ENCODE data around the gene HSPB8.

Gene HSPB8, protein sequence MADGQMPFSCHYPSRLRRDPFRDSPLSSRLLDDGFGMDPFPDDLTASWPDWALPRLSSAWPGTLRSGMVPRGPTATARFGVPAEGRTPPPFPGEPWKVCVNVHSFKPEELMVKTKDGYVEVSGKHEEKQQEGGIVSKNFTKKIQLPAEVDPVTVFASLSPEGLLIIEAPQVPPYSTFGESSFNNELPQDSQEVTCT

GRCh38 chr12:119178544-119179334 lies at the start of gene HSPB8:
Gene HSPB8, plus strand, starts transcription at chr12:119178931. Its CDS starts 382 bp downstream, at chr12:119179313.
- no peak for DNase-seq (ENCODE audit: low read depth, low spot score)
- H3K27ac ChIP-seq: peak within 1 kb of the TSS; percentile 39

- no peak overlapping the region for H3K27ac ChIP-seq
- no peak for DNase-seq (ENCODE audit: low read depth, low spot score)
Observed at GRCh38 chr12:119129827-119130434, 48.8 kb upstream of the HSPB8 start.

DNA sequence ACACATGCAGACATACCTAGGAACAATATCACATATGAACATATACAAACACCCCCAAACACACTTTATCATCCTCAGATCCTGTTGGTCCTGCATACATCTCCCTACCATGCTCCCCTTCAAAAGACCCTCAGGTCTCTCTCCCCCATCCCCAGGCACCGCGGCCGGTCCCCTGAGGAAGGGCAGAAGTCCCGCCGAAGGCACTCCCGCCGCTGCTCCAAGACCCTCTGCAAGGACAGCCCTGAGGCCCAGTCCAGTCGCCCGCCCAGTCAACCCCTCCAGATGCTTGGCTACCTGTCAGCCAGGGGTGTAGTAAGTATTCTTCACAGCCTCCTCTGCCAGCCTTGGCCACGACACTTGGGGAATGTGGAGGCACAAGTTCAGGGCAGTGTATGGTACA lies 48.2 kb upstream of the HSPB8 start:
- DNase-seq (ENCODE audit: low read depth, low spot score): no peak
- no peak overlapping the region for H3K27ac ChIP-seq

GRCh38 chr12:119134284-119135072 lies 44.3 kb upstream of the HSPB8 start:
- no peak overlapping the region for H3K27ac ChIP-seq

DNA sequence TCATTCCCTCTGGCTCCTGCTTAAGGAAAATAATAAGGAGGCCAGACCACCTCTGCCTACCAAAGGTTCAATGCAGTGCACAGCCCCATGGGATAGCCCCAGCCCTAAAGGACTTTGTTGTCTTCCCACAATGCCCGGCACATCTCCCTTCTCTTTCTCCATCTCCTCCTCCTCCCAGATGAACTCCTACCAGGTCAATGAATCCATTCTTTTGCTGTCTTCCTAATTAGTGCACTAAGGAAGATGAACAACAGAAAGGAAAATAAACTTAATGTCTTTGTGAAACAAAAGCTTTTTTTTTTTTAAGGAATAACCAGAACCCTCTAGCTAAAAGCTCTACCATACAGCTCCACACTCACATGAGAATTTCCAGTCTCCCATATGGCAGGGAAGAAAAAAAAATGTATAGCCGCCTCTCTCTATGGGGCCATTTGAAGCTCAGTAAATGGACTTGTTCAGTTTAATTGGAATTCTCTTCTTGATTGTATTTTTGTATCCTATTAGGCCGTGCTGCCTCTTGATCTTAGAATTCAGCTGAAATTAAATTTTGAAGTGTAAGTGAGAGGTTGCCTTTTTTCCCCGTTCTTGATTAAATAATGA lies 41.8 kb upstream of the HSPB8 start:
- H3K27ac ChIP-seq: no peak overlapping the region
- no peak for DNase-seq (ENCODE audit: low read depth, low spot score)

More at GRCh38 chr12:119134284-119135072, 44.3 kb upstream of the HSPB8 start:
- DNase-seq (ENCODE audit: low read depth, low spot score): no peak

DNA sequence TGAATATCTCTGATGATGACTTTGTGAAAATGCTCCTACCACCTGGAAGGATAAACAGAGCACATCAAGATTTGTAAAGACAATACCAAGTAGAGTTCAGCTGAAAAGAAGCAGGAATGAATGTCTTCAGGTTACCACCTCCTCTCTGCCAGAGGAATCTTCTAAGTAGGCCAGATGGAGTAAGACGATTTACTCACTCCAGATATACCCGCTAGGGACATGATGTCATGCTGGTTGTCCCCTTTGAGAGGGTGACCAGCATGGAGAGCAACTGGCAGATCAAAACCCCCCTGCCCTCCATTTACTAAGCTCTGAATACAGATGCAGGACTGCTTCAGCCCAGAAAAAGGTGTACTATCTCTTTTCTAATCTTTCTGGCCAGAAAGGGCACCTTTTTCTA lies 39.3 kb upstream of the HSPB8 start:
- no peak for DNase-seq (ENCODE audit: low read depth, low spot score)
- no peak overlapping the region for H3K27ac ChIP-seq

- no peak overlapping the region for H3K27ac ChIP-seq
- no peak for DNase-seq (ENCODE audit: low read depth, low spot score)
Observed at GRCh38 chr12:119145367-119145766, 33.4 kb upstream of the HSPB8 start.

DNA sequence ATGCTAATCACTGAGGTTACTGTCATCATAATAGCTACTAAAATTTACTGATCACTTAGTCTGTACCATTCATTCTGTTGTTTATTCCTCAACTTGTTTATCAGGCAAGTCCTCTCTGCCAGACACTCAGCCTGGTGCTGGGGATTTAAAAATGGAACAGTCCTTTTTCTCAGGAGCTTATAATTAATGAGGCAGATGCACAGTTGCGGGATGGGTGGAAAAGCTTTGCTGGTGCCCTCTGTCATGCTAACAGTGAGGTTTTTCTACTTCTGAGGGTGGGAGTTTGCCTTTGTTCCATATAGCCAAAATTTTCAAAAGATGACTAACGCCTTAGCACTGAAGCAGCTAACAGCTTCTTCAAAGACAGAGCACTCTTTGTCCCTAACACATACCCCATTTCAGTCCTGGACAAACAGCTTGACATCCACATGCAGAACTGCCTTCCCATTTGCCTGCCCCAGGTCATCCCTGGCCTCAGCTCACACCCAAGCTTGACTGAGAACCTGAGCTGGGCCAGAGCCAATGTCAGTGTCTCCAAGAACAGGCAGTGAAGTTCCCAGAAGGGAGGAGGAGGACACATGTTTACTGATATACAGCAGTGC lies 30.8 kb upstream of the HSPB8 start:
- no peak overlapping the region for H3K27ac ChIP-seq
- no peak for DNase-seq (ENCODE audit: low read depth, low spot score)

GRCh38 chr12:119149270-119149669 lies 29.5 kb upstream of the HSPB8 start:
- DNase-seq (ENCODE audit: low read depth, low spot score): no peak
- no peak overlapping the region for H3K27ac ChIP-seq

DNA sequence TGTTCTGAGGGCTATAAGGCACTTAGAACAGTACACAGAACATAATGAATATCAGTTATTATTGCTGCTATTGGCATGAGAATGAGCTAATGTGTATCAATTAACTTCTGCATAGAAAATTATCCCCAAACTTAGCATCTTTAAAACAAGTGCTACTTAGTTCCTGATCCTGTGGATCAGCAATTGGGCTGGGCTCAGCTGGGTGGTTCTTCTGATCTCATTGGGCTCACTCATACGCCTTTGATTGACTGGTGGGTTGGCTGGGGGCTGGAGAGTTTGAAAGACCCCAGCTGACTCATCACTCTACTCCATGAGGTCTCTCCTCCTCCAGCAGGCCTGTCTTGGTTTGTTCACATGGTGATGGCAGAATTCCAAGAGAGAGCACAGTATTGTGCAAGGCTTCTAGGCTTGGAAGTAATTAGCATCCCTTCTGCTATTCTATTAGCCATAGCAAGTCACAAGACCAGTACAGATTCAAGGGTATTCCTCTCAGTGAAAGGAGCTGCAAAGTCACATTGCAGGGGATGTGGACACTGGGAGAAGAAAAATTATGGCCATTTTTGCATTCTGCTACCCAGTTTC lies 27.2 kb upstream of the HSPB8 start:
- no peak overlapping the region for H3K27ac ChIP-seq
- DNase-seq (ENCODE audit: low read depth, low spot score): no peak

- DNase-seq (ENCODE audit: low read depth, low spot score): no peak
Observed at GRCh38 chr12:119153477-119154434, 25.0 kb upstream of the HSPB8 start.

DNA sequence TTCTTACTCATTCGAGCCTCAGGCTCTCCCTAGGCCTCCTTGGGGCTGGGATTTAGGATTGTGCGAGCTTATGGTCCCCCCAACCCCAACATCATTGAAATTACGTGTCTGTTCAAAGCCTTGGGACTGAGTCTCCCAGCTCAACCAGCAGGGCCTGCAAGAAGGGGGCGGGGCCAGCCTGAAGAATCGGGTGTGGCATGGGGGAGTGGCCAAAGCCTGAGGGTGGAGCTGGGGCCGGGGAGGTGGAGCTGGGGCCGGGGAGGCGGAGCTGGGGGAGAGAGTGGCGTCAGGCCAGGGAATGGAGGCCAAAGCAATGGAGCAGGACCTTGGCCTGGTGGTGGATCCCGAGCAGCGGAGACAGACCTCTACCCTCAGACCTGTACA lies 24.3 kb upstream of the HSPB8 start:
- no peak for DNase-seq (ENCODE audit: low read depth, low spot score)
- H3K27ac ChIP-seq: no peak overlapping the region

More at GRCh38 chr12:119153477-119154434, 25.0 kb upstream of the HSPB8 start:
- no peak overlapping the region for H3K27ac ChIP-seq

DNA sequence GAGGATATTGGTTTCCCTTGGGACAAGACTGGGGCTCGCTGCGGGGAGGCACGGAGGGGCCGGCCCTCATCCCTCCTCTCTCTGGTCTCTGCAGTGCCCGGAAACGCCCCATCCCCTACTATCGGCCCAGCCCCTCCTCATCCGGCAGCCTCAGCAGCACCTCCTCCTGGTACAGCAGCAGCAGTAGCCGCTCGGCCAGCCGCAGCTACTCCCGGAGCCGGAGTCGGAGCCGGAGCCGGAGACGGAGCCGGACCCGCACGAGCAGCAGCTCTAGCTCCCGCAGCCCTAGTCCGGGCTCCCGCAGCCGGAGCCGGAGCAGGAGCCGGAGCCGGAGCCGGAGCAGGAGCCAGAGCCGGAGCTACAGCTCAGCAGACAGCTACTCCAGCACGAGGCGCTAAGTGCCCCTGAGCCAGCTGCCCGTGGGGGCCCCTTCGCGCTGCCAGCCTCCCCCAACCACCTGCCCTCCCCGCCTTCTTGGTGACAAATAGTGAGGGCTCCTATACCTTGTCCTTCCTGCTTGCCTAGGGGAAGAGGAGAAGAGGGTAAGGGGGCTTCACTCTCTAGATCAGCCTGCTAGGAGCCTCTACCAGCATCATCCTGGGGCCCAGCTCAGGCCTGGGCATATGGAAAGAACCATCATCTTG lies 22.2 kb upstream of the HSPB8 start:
- DNase-seq (ENCODE audit: low read depth, low spot score): no peak
- H3K27ac ChIP-seq: no peak overlapping the region

DNA sequence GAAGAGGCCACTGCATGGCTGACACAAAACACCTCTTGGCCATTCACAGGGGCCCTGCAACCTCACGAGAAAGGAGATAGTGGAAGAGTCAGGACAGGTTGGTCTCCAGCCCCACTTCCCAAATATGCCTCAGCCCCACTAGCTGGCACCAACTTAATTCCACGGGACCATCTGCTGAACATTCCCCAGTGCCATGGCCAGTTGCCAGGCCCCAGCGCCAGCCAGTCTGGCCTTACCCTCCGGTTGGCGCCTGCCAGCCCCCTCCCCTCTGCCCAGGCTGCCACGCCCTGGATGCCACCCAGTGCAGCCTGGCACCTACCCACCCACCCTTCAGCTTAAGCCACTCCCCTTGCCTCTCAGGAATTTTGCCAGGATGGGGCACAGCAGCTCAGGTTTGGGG lies 21.2 kb upstream of the HSPB8 start:
- no peak overlapping the region for H3K27ac ChIP-seq
- DNase-seq (ENCODE audit: low read depth, low spot score): no peak

GRCh38 chr12:119157978-119158377 lies 20.8 kb upstream of the HSPB8 start:
- no peak for DNase-seq (ENCODE audit: low read depth, low spot score)
- H3K27ac ChIP-seq: no peak overlapping the region

GRCh38 chr12:119158402-119158801 lies 20.3 kb upstream of the HSPB8 start:
- no peak for DNase-seq (ENCODE audit: low read depth, low spot score)
- H3K27ac ChIP-seq: no peak overlapping the region

GRCh38 chr12:119159844-119160243 lies 18.9 kb upstream of the HSPB8 start:
- DNase-seq (ENCODE audit: low read depth, low spot score): no peak
- no peak overlapping the region for H3K27ac ChIP-seq

GRCh38 chr12:119167902-119168301 lies 10.8 kb upstream of the HSPB8 start:
- H3K27ac ChIP-seq: no peak overlapping the region
- no peak for DNase-seq (ENCODE audit: low read depth, low spot score)
